ENCODE data around the gene RTL10.

Gene RTL10

DNA sequence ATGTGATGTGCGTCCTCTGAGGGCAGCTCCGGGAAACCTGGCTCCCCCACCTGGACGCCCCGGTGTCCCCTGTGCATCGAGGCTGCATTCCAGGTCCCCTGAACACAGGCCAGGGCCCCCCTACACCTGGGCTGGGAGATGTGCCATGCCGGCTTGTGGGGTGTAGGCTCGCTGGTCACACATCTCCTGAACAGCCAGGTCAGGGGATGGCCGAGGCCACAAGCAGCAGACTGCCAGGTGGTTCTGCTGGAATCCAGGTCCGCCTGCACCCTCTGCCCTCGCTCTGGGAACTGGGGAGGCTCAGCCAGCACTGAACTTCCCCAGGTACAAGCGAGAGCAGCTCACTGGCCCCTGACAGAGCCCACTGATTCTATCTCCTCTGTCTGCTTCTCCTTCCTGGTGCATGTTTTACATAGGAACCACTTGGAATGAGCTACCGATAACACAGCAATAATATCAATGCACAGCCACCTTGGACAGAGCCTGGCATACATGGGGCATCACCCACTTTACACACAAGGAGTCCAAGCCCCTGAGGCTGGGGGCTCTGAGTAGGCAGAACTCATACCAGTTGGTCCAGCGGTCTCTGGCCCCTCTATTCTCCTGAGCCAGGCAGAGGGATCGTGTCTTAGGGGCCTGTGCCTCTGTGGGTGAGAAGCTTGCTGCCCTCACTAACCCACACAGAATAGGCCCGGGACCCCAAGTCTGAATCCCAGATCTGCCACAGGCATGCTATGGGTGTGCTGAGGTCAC lies 47.3 kb downstream of the RTL10 start:
- DNase-seq, result no peak

DNA sequence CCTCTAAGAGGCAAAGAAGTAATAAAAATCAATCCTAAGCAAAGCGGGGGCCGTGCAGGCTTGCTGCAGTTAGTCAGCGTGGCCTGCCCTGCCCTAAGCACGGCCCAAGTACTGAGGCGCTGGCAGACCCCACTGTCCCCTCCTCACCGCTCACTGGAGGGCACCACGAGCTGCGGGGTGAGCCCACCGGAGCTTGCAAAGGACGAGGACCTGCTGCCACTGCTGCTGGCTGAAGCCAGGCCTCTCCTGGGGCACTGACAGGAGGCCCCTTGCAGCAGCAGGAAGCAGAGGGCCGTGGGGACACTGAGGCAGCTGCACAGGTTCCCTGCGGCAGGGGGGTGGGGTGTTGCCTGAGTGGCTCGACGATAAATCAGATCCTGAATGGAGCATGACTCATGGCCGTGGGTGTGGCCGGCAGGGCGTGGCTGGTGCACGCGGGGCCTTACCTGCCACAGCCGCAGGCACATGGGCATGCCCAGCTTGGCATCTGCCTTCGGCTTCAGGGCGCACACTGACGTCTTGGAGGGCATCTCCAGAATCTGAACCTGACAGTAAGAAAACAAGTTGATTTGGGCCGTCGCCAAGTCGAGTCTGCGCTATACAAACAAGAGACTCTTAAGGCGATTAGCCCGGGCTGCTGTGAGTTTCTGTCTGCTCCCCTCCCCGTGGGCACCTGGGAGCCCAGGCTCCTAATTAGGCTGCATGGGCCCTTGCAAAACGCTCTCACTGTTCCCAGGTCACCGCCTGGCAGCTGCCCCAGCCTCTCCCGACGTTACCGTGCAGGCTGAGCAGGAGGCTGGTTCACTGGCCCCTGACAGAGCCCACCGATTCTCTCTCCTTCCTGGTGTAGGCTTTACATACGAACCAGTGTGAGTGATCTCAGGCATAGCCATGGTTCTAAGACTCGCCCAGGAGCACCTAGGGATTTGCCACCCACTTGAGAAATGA lies 48.2 kb downstream of the RTL10 start:
- no peak for DNase-seq

DNA sequence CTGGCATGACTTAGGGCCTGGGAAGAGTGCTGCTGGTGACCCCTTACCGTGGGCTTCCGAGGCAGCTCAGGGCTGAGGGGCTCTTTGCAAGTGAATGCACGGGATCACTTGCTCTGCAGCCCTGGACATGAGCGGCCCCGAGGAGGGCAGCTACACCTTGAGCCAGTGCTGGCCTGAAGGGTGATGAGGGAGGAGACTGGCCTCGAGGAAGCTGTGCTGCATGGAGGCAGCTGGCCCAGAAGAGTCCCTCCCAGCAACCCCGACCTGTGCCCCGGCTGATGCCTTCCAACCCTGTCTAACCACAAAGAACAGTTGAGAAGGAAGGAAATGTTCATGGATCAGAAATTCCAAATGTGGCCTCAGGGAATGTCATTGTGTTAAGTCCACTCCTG lies 48.9 kb downstream of the RTL10 start:
- no peak for DNase-seq
